GF-D8 (cell line): Measurements from ENCODE around the gene SEC24A.
"Not testable (repeated sequence)": the region's sequence is repeated elsewhere in the genome, so short reads cannot be mapped to it uniquely, and the experiment has no call there.

Experiments
- DNase-seq: peaks from one replicate; lab custom pipeline; 2025; lab: John Stamatoyannopoulos, UW

SEC24A gene

DNA sequence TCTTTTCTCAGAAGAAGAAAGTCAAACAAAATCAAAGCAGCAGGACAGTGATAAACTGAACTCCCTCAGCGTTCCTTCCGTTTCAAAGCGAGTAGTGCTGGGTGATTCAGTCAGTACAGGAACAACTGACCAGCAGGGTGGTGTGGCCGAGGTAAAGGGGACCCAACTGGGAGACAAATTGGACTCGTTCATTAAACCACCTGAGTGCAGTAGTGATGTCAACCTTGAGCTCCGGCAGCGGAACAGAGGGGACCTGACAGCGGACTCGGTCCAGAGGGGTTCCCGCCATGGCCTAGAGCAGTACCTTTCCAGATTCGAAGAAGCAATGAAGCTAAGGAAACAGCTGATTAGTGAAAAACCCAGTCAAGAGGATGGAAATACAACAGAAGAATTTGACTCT is 92.5 kb downstream of the SEC24A start:
- no peak for DNase-seq

DNA sequence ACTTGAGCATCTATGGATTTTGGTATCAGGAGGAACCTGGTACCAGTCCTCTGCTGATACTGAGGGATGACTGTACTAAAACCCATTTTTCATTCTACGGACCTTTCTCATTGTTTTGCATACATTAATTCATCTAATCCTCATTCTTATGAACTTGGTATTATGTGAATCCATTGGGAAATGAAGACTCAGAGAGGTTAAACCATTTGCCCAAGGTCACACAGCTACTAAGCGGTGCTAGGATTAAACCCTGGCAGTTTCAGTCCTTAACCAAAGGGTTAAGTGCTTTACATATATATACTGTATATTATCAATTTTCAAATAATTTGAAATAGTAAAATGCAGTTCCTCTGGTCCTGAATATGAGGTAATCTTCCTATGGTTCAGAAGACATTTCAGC is 93.5 kb downstream of the SEC24A start:
- DNase-seq, result no peak

- DNase-seq, result no peak
Observed at GRCh38 chr5:134749415-134749814, 100.8 kb downstream of the SEC24A start.

DNA sequence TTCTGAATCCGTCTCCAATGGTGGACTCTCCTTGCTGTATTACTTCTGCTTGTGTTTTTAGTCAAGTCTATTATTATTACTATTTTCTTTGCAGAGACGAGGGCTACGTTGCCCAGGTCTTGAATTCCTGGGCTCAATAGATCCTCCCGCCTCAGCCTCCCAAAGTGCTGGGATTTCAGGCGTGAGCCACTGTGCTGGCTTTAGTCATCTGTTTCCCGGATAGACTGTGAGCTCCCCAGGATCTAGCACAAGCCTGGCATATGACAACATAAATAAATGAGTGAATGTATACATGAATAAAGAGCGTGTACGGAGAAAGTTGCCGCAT is 109.6 kb downstream of the SEC24A start:
- no peak for DNase-seq

DNA sequence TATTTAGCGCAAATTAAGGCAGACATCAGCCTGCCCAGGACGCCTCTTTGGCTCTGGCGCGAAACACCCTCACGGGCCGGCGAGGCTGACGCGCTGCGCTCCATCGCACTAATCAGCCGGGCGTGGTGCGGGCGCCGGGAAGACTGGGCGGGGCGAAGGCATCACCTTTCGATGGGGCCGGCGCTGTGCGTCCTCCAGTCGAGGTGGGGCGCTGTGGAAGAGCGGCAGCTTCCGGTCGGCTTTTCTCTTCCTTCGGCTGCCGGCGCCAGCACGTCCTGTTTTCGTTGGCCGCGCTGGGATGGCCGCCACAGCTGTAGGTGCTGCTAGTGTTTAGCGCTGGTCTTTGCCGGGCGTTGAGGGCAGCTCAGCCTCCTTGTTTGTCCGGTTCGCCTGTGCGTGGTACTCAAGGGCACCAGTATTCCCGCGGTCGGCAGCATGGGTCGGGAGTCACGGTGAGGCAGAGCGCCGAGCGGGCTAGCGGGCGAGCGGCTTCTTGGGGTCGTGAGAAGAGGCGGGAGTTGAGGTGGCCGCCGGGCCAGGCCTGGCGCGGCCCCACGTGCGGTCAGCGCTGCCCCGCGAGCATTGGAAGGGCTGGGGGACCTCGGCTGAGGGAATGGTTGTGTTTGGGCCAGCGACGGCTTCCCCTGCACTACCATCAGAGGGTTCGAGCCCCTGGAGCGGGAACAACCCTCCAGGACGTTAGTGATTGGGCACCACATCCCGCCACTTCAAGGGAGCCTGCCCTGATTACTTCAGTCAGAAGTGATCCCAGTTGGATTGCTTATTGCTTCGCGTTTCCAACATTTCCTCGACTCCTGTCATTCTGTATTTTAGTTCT is 110.1 kb downstream of the SEC24A start, which contains the start of gene DDX46:
Gene DDX46, plus strand, starts transcription at position 276 of the 838 bp plus-strand sequence. Its CDS starts 160 bp downstream, at position 436.
- DNase-seq, result peak; percentile 50

DNA sequence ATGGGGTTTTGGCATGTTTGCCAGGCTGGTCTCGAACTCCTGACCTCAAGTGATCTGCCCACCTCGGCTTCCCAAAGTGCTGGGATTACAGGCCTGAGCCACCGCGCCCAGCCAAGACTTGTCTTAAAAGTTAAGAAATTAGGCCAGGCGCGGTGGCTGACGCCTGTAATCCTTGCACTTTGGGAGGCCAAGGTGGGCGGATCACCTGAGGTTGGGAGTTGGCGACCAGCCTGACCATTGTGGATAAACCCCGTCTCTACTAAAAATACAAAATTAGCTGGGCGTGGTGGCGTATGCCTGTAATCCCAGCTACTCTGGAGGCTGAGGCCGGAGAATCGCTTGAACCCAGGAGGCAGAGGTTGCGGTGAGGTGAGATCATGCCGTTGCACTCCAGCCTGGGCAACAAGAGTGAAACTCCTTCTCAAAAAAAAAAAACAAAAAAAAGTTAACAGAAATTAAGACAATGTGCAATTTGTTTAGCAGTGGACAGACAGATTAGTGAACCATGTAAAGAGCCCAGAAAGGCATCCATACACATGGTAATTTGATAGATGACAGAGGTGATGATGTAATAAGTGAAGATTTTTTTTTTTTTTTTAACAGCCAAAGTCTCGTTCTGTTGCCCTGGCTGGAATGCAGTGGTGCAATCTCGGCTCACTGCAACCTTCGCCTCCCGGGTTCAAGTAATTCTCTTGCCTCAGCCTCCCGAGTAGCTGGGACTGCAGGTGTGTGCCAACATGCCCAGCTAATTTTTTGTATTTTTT is 119.1 kb downstream of the SEC24A start:
- DNase-seq, result not testable (repeated sequence)

DNA sequence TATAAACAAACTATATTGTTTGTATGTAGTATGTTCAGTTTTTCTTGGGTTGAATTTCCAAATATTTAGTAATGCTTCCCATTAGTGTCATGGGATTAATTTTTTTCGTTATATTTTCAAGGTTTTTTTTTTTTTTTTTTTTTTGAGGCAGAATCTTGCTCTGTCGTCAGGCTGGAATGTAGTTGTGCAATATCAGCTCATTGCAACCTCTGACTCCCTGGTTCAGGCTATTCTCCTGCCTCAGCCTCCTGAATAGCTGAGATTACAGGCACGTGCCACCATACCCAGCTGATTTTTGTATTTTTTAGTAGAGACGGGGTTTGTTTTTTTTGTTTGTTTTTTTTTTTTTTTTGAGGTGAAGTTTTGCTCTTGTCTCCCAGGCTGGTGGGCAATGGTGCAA is 120.6 kb downstream of the SEC24A start:
- DNase-seq, result no peak

DNA sequence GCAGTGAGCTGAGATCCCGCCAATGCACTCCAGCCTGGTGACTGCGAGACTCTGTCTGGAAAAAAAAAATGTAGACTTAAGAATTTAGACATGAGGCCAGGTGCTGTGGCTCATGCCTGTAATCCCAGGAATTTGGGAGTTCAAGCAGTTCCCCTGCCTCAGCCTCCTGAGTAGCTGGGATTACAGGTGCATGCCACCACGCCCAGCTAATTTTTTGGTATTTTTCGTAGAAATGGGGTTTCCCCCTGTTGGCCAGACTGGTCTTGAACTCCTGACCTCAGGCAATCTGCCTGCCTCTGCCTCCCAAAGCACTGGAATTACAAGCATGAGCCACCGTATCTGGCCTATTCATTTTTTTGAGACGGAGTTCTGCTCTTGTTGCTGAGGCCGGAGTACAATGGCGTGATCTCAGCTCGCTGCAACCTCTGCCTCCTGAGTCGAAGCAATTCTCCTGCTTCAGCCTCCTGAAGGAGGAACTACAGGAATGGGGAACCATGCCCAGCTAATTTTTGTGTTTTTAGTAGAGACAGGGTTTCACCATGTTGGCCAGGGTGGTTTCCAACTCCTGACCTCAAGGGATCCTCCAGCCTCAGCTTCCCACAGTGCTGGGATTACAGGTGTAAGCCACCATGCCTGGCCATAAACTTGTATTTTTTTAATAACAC is 124.0 kb downstream of the SEC24A start:
- no peak for DNase-seq

DNA sequence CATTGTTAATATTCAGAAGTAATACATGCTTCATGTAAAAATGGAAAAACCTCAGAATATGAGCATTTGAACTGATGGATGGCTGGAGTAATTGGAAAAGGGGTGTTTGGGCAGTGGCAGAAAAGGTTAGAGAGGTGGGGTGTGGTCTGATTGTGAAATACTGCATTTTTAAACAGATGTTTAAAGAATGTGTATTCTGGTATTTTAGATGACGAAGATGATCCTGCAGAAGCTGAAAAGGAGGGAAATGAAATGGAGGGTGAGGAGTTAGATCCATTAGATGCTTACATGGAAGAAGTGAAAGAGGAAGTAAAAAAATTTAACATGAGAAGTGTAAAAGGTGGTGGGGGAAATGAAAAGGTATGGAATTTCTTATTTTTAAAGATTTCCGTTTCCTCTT is 128.8 kb downstream of the SEC24A start:
- DNase-seq, result no peak
